T1000 (cell line): ENCODE results near the gene CPXM2.

Source experiments
- DNase-seq: peaks from one replicate; lab custom pipeline; 2025; ENCODE audit warnings: mixed read lengths; lab: John Stamatoyannopoulos, UW

CPXM2 gene

GRCh38 chr10:123772645-123773508, 118.7 kb downstream of the CPXM2 start:
- no peak for DNase-seq

GRCh38 chr10:123771877-123772644, 119.5 kb downstream of the CPXM2 start:
- DNase-seq, result no peak

GRCh38 chr10:123769647-123770046, 122.0 kb downstream of the CPXM2 start:
- no peak for DNase-seq

GRCh38 chr10:123766761-123767160, 124.8 kb downstream of the CPXM2 start:
- no peak for DNase-seq

- no peak for DNase-seq
Observed at GRCh38 chr10:123766012-123766411, 125.6 kb downstream of the CPXM2 start.

GRCh38 chr10:123761666-123762230, 129.9 kb downstream of the CPXM2 start:
- no peak for DNase-seq

GRCh38 chr10:123761038-123761428, 130.6 kb downstream of the CPXM2 start:
- no peak for DNase-seq

GRCh38 chr10:123760356-123761037, 131.1 kb downstream of the CPXM2 start:
- DNase-seq, result no peak

GRCh38 chr10:123759501-123760031, 132.0 kb downstream of the CPXM2 start:
- no peak for DNase-seq

GRCh38 chr10:123759041-123759440, 132.6 kb downstream of the CPXM2 start:
- DNase-seq, result no peak

GRCh38 chr10:123757853-123758252, 133.8 kb downstream of the CPXM2 start:
- no peak for DNase-seq

- no peak for DNase-seq
Observed at GRCh38 chr10:123755061-123755460, 136.5 kb downstream of the CPXM2 start.

- no peak for DNase-seq
Observed at GRCh38 chr10:123754123-123754522, 137.5 kb downstream of the CPXM2 start.

- DNase-seq, result no peak
Observed at GRCh38 chr10:123751342-123752134, 140.1 kb downstream of the CPXM2 start.

- no peak for DNase-seq
Observed at GRCh38 chr10:123750901-123751300, 140.7 kb downstream of the CPXM2 start.

GRCh38 chr10:123748711-123749110, 142.9 kb downstream of the CPXM2 start:
- no peak for DNase-seq

GRCh38 chr10:123747426-123747825, 144.2 kb downstream of the CPXM2 start:
- DNase-seq, result no peak

GRCh38 chr10:123746942-123747341, 144.7 kb downstream of the CPXM2 start:
- no peak for DNase-seq

GRCh38 chr10:123746520-123746919, 145.1 kb downstream of the CPXM2 start:
- DNase-seq, result no peak

- no peak for DNase-seq
Observed at GRCh38 chr10:123746061-123746460, 145.5 kb downstream of the CPXM2 start.

GRCh38 chr10:123744224-123744536, 147.4 kb downstream of the CPXM2 start:
- DNase-seq, result no peak
